Kidney (tissue), 14 donors: ENCODE measurements around the gene HCRTR1. TPM values are rescaled to one million over a fixed set of nuclear protein-coding genes. Genes with fewer than 3 reads are reported as not detected.

Experiments
- DNase-seq, 5 donors: peaks; one replicate each; pipeline ENCODE4 v3.0.0-alpha.2; 2013 to 2020
- FAIRE-seq: peaks from 2 replicates; lab custom pipeline; 2012; peaks lifted over from hg19 to GRCh38; lab: Jason Lieb, UNC
- H3K27ac ChIP-seq, 2 donors: one replicate each; pipeline ENCODE4 v1.7.0; 2013; ENCODE audit warnings: low read depth in 2 of 2, low read length in 2 of 2, inconsistent platforms in 1 of 2
- H3K27me3 ChIP-seq: one replicate; pipeline ENCODE4 v1.7.1; 2013; ENCODE audit warnings: low read length, inconsistent platforms; ENCODE audit not compliant: control insufficient read depth, insufficient read depth
- H3K36me3 ChIP-seq, 3 donors: one replicate each; pipeline versions ENCODE4 v1.7.0 to v1.7.1; 2013; ENCODE audit warnings: low read length in 3 of 3, control low read depth in 1 of 3, inconsistent platforms in 1 of 3; ENCODE audit not compliant: insufficient read depth in 3 of 3, control insufficient read depth in 2 of 3
- H3K4me1 ChIP-seq, 3 donors: one replicate each; pipeline versions ENCODE4 v1.7.0 to v1.7.1; 2013; ENCODE audit warnings: low read length in 3 of 3, inconsistent platforms in 1 of 3, low read depth in 1 of 3; ENCODE audit not compliant: control insufficient read depth in 2 of 3, insufficient read depth in 2 of 3
- H3K4me3 ChIP-seq, 3 donors: one replicate each; pipeline versions ENCODE4 v1.7.0 to v1.8.1; 2013; ENCODE audit warnings: low read length in 3 of 3, control low read depth in 1 of 3, inconsistent platforms in 1 of 3
- H3K9ac ChIP-seq, 3 donors: one replicate each; pipeline versions ENCODE4 v1.7.0 to v1.7.1; 2013; ENCODE audit warnings: low read length in 3 of 3, control low read depth in 1 of 3, inconsistent platforms in 1 of 3
- H3K9me3 ChIP-seq, 3 donors: one replicate each; pipeline versions ENCODE4 v1.7.0 to v1.7.1; 2013; ENCODE audit warnings: low read length in 3 of 3, control low read depth in 1 of 3, inconsistent platforms in 1 of 3; ENCODE audit not compliant: control insufficient read depth in 2 of 3, insufficient read depth in 1 of 3
- CTCF ChIP-seq: IDR thresholded peaks from 3 replicates; pipeline ENCODE4 v1.5.1; 2012; ENCODE audit warnings: mild to moderate bottlenecking, moderate library complexity, borderline replicate concordance; ENCODE audit not compliant: insufficient read depth; ENCODE audit errors: extremely low read depth
- intact Hi-C: fragments of 100-400 bp; cut with DNase I; formaldehyde crosslinking; loops from one replicate; pipeline ENCODE4 v1.11.1; 2022
- polyA plus RNA-seq: library from polyadenylated mRNA; stranded (reverse); fragments of 350-450 nt; fragmentation: Illumina TruSeq; extraction: RNeasy Lipid Tissue Mini Kit (QIAGEN cat#74804); gene quantifications from one replicate; pipeline ENCODE4 v1.2.3, GENCODE V29; 2014; ENCODE audit warnings: low read depth, low replicate concordance; ENCODE audit not compliant: insufficient read depth
- total RNA-seq: library from RNA; stranded (reverse); fragmentation: NEBNext Ultra II Directional; extraction: Animal tissue kit (Norgen Biotek cat#: 25700); gene quantifications from one replicate; pipeline ENCODE4 v1.2.1, GENCODE V29; 2021
- donor health status: control.
- donor health status: control.
- donor health status: control.
- donor health status: control.
- donor health status: control.
- donor health status: DM: yes; HTN: yes; CAD: no.
- donor health status: Normal renal cell carcinoma (clear cell type).

Gene HCRTR1
- total and polyA plus RNA-seq, 2 donors from 2014 or later = 0.35 TPM; not detected in 1

GRCh38 chr1:31574749-31575368 lies 42.6 kb upstream of the HCRTR1 start:
- Histone ChIP-seq H3K4me1 (peaks cover 3 to 41% (median 35%) of the 10 kb centered on the region in 3 donors), H3K27ac (peak overlapping the region; percentile 92 to 97), H3K27me3 (no peaks in the 10 kb centered on the region), H3K36me3 (no peaks in the 10 kb centered on the region), H3K9ac (peak overlapping the region in 1 of 3 donors; percentile 98), H3K9me3 (no peaks in the 10 kb centered on the region), H3K4me3 (no peak overlapping the region)
- TF ChIP-seq CTCF = no peak
- DNase-seq = no peak
- no peak for FAIRE-seq
- intact Hi-C loops = no loop called here

GRCh38 chr1:31575369-31576140 lies 41.9 kb upstream of the HCRTR1 start:
- peaks cover 3 to 45% (median 38%) of the 10 kb centered on the region in 3 donors for H3K4me1 ChIP-seq
- TF ChIP-seq CTCF = no peak

GRCh38 chr1:31576201-31576669 lies 41.3 kb upstream of the HCRTR1 start, which contains the start of gene TINAGL1:
Gene TINAGL1 (plus strand): TSS chr1:31576515. CDS start chr1:31577149, 634 bp downstream.
- peak within 1 kb of the TSS; percentile 67 to 97 (median 89) for H3K4me3 ChIP-seq

More at GRCh38 chr1:31575369-31576140, 41.9 kb upstream of the HCRTR1 start:
- DNase-seq = peak in 2 of 5 donors; percentile 19 to 92
- Histone ChIP-seq H3K9me3 (no peaks in the 10 kb centered on the region), H3K27me3 (no peaks in the 10 kb centered on the region), H3K36me3 (no peaks in the 10 kb centered on the region), H3K4me3 (peak overlapping the region in 2 of 3 donors; percentile 62 to 97), H3K27ac (peak overlapping the region; percentile 92 to 97), H3K9ac (peak overlapping the region in 2 of 3 donors; percentile 4 to 98)
- intact Hi-C loops = no loop called here
- no peak for FAIRE-seq

More at GRCh38 chr1:31576201-31576669, 41.3 kb upstream of the HCRTR1 start, which contains the start of gene TINAGL1:
- H3K36me3 ChIP-seq = no peaks in the 10 kb centered on the region
- TF ChIP-seq CTCF = no peak
- intact Hi-C loops = no loop called here
- peak in 4 of 5 donors; percentile 58 to 95 (median 78) for DNase-seq
- H3K27ac ChIP-seq = peak within 1 kb of the TSS; percentile 92 to 97
- H3K4me1 ChIP-seq = peaks cover 3 to 49% (median 42%) of the 10 kb centered on the region in 3 donors
- peak within 1 kb of the TSS; percentile 27 to 98 (median 92) for H3K9ac ChIP-seq
- FAIRE-seq = no peak
- H3K27me3 ChIP-seq = no peaks in the 10 kb centered on the region
- no peaks in the 10 kb centered on the region for H3K9me3 ChIP-seq
